NCI-H226 (cell line): ENCODE measurements around the gene C18orf32.
"Not testable (repeated sequence)": the region's sequence is repeated elsewhere in the genome, so short reads cannot be mapped to it uniquely, and the experiment has no call there.

Experiments used
- DNase-seq: peaks from one replicate; pipeline ENCODE4 v3.0.0-alpha.2; 2015

C18orf32 gene

GRCh38 chr18:49486953-49487710 is at the start of gene C18orf32:
C18orf32 (minus strand) TSS chr18:49487234; CDS start chr18:49483748, 3,486 bp downstream.
- DNase-seq = peak; percentile 83

- DNase-seq = no peak
Observed at GRCh38 chr18:49534846-49535601, 48.0 kb upstream of the C18orf32 start.

DNA sequence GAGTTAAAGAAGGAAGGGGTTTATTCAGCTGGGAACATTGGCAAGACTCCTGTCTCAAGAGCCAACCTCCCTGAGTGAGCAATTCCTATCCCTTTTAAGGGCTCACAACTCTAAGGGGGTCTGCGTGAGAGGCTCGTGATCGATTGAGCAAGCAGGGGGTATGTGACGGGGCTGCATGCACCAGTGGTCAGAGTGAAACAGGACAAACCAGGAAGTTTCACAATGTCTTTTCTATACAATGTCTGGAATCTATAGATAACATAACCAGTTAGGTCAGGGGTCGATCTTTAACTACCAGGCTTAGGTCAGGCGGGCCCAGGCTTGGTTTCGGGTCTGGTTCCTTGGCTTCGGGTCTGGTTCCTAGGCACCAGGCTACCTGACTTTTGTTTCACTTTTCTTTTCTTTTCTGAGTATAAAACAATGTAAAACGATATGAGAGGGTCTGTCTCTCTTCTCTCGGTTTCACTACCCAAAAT is 44.7 kb upstream of the C18orf32 start:
- DNase-seq = no peak

DNA sequence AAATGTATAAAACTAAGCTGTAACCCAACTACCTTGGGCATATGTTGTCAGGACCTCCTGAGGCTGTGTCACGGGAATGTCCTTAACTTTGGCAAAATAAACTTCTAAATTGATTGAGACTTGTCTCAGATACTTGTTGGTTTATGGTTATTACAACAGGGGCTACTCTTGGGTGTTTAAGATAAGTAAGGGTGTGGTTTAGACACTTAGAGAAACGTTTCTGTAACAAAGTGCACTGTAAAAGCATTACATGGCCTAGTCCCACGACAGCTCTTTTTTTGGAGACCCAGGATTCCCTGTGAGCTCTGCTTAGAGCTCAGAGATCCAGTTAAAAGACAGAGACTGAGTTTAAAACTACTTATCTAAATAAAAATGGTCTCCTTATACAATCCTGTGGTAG is 42.6 kb upstream of the C18orf32 start:
- DNase-seq = no peak

DNA sequence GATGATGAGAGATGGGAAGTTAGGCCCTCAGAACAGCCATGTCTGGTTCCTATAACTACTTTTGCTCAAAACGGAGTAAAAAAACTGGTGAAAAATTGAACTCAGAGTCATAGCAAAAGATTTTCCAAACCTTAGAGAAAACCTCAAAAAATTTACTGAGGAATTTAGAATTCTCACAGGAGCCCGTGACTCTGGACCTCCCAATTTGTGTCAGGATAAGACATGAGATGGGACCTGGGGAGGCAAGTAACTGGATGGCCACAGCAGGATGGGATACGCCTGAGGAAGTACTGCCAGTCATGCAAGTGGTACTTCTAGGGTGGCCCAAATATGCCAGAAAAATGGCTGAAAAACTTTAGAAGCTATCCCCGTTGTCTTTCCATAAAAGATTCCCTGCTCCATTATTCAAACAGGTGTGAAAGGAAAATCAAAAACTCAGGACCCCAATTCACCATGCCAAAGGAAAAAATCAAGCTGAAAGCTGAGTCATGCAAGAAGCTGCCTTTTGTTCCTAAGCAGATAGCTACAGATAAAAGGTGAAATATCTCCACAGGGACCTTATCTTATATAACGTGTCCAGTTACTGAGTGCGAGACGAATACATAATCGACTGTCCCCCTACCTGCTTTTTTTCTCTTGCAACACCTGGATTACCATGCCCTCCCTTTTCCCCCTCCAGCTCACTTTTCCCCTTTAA is 40.7 kb upstream of the C18orf32 start:
- no peak for DNase-seq

DNA sequence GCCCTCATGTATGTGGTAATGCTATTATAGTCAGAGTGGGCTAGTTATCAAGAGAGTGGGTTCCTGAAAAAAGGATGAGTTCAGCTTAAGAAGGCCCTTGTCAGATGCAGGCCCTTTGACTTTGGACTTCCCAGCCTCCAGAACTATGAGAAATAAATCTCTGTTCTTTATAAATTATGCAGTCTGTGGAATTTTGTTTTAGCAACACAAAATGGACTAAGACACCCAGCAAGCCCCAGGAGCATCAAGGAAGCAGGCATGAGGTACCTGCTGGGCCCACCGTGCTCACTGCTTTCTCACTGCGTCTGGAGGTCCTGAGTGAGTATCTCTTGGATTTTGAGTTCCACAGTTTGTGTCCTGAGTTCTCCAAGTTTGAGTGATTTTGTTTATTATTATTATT is 38.9 kb upstream of the C18orf32 start:
- DNase-seq = no peak

- DNase-seq = no peak
Observed at GRCh38 chr18:49524951-49525350, 37.9 kb upstream of the C18orf32 start.

DNA sequence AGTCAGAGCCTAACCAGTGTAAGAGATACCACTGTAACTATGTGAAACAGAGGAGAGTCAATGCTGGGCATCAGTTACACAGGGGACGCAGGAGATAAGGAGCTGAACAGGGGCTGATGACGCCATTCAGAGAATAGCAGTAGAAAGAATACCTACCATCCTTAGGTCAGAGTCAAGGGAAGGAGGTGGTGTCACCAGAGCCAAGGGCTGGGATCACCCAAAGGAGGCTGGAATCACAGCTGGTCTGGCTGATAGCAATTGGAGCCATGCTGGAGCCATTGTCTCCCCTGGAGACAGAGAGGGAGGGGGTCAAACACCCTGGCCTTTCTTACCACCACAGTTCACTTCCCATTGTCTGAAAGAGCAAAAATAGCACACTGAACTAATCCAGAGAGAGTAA is 37.3 kb upstream of the C18orf32 start:
- no peak for DNase-seq

- DNase-seq = not testable (repeated sequence)
Observed at GRCh38 chr18:49523580-49524093, 36.6 kb upstream of the C18orf32 start.

GRCh38 chr18:49521216-49521835 is 34.3 kb upstream of the C18orf32 start:
- DNase-seq = peak; percentile 39

GRCh38 chr18:49520661-49521145 is 33.7 kb upstream of the C18orf32 start:
- no peak for DNase-seq

DNA sequence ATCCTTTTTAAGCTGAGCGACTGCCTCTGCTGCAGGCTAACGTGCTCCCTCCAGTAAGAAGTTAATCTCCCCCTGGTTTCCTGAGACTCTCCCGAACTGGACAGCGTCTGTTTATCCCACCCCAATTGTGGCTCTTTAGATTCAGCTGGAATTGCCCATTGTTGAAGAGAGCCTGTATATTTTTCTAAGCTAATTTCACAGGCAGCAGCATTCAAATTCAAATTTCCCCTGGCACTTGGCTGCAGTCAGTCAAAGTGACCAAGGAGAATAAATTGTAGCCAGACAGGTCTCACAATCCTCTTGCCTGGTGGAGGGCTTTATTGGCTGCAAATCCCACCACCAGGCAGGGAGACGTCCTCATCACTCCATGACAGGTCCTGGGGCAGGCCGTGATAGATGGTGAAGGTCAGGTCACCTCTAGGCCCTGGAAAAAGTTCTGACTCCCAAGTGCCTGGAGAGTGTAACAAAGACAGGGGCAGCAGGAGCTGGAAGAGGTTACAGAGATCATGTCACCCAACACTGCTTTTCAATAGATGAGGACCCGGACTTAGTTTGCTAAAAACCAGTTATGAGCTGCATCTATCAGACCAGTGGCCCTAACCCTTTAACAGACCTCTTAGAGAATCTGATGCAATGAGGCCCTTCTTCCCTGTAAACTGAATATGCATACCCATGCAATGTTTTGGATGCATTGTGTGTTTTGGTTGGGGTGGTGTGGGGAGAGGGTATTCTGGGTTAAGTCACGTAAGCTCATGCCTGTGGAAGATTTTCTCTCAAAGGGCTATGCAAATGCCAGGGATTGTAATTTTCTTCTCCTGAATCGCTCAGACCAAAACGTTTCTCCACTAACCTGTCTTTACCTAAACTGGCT is 32.3 kb upstream of the C18orf32 start:
- DNase-seq = no peak

- no peak for DNase-seq
Observed at GRCh38 chr18:49517483-49517882, 30.4 kb upstream of the C18orf32 start.

DNA sequence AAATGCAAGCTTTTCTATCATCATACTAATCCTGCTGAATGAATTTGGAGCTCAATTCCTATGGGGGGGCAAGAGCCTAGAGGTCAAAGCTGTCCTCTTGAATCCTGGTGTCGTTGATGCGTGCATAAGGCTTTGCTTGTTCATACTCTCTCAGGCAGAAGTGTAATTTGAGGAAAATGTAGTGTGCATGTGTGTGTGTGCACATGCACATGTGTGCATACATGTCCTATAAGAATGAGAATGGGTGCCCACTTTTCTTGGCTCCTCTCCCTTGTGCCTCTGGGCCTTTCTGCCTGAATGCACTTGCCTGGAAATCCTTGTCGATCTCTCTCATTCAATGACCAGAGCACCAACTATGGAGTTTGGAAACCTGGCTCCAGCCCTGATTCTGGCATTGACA is 28.5 kb upstream of the C18orf32 start:
- DNase-seq = no peak

GRCh38 chr18:49515003-49515402 is 28.0 kb upstream of the C18orf32 start:
- not testable (repeated sequence) for DNase-seq

DNA sequence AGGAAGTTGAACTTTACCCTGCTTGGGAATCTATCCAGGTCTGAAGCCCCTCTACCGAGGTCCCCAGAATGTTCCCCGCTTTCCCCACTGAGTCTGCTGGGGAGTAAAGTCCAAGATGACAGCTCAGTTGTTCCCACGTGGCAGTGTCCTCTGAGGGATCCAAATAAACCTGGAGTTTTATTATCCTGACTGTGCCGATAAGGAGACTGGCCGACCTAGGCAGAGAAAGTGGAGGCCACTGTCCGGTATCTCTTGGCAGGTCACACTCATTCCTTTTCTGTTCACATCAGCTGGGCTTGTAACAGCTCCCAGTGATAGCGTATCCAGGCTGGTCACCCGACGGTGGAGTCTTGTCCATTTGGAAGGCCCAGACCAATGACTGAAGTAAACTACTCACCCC is 27.5 kb upstream of the C18orf32 start:
- no peak for DNase-seq

GRCh38 chr18:49512876-49513275 is 25.8 kb upstream of the C18orf32 start:
- not testable (repeated sequence) for DNase-seq

- DNase-seq = no peak
Observed at GRCh38 chr18:49510393-49511115, 23.5 kb upstream of the C18orf32 start.

DNA sequence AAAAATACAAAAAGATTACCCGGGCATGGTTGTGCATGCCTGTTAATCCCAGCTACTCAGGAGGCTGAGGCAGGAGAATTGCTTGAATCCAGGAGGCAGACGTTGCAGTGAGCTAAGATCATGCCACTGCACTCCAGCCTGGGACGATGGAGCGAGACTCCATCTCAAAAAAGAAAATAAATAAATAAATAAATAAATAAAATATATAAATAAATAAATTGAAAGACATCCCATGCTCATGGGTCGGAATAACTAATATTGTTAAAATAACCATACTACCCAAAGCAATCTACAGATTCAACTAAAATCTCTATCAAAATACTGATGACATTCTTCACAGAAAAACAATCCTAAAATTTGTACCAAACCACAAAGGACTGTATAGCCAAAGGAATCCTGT is 19.4 kb upstream of the C18orf32 start:
- DNase-seq = not testable (repeated sequence)

GRCh38 chr18:49503931-49504330 is 16.9 kb upstream of the C18orf32 start:
- DNase-seq = no peak
